IPS-18a (cell line): Measurements from ENCODE around the gene LTB4R.

Experiments
- H3K27ac ChIP-seq: one replicate; pipeline ENCODE4 v1.5.1; 2013; ENCODE audit warnings: low read length
- H3K27me3 ChIP-seq: one replicate; pipeline ENCODE4 v1.6.1; 2013; ENCODE audit warnings: mild to moderate bottlenecking, low read length; ENCODE audit not compliant: control insufficient read depth, insufficient read depth
- H3K36me3 ChIP-seq: one replicate; pipeline ENCODE4 v1.6.1; 2013; ENCODE audit warnings: low read depth, low read length; ENCODE audit not compliant: control insufficient read depth
- H3K4me1 ChIP-seq: one replicate; pipeline ENCODE4 v1.6.1; 2013; ENCODE audit warnings: low read depth, low read length; ENCODE audit not compliant: control insufficient read depth
- H3K4me3 ChIP-seq: one replicate; pipeline ENCODE4 v1.5.1; 2013; ENCODE audit warnings: low read length
- H3K9ac ChIP-seq: one replicate; pipeline ENCODE4 v1.6.1; 2013; ENCODE audit warnings: mild to moderate bottlenecking, low read length, moderate library complexity
- H3K9me3 ChIP-seq: one replicate; pipeline ENCODE4 v1.6.1; 2013; ENCODE audit warnings: low read depth, low read length; ENCODE audit not compliant: control insufficient read depth

The LTB4R gene

GRCh38 chr14:24309538-24310264 lies 1.6 kb upstream of the LTB4R start, which contains the start of gene LTB4R2:
LTB4R2 (plus strand) TSS chr14:24310140; CDS start chr14:24310665, 525 bp downstream.
- H3K9ac ChIP-seq: no peak within 1 kb of the TSS
- H3K27me3 ChIP-seq: no peaks in the 10 kb centered on the region
- no peaks in the 10 kb centered on the region for H3K4me1 ChIP-seq
- no peak within 1 kb of the TSS for H3K27ac ChIP-seq
- no peak within 1 kb of the TSS for H3K4me3 ChIP-seq
- peaks cover 25% of the 10 kb centered on the region for H3K36me3 ChIP-seq
- no peaks in the 10 kb centered on the region for H3K9me3 ChIP-seq

- H3K4me3 ChIP-seq: no peak overlapping the region
- H3K9ac ChIP-seq: no peak overlapping the region
- no peaks in the 10 kb centered on the region for H3K27me3 ChIP-seq
- no peaks in the 10 kb centered on the region for H3K4me1 ChIP-seq
- peaks cover 21% of the 10 kb centered on the region for H3K36me3 ChIP-seq
- no peaks in the 10 kb centered on the region for H3K9me3 ChIP-seq
- no peak overlapping the region for H3K27ac ChIP-seq
Measured at GRCh38 chr14:24310265-24310645, 1.0 kb upstream of the LTB4R start.

GRCh38 chr14:24311837-24312615 lies 724 bp downstream of the LTB4R start:
- no peak overlapping the region for H3K9ac ChIP-seq
- no peak overlapping the region for H3K27ac ChIP-seq

GRCh38 chr14:24312736-24313507 lies 1.6 kb downstream of the LTB4R start:
- peaks cover 3% of the 10 kb centered on the region for H3K36me3 ChIP-seq
- H3K27ac ChIP-seq: no peak overlapping the region
- H3K9ac ChIP-seq: no peak overlapping the region

More at GRCh38 chr14:24311837-24312615, 724 bp downstream of the LTB4R start:
- H3K36me3 ChIP-seq: peaks cover 4% of the 10 kb centered on the region
- peaks cover 3% of the 10 kb centered on the region for H3K27me3 ChIP-seq
- no peak overlapping the region for H3K4me3 ChIP-seq
- H3K9me3 ChIP-seq: no peaks in the 10 kb centered on the region
- no peaks in the 10 kb centered on the region for H3K4me1 ChIP-seq

GRCh38 chr14:24313913-24314312 lies 2.6 kb downstream of the LTB4R start:
- Histone ChIP-seq H3K36me3 (peaks cover 3% of the 10 kb centered on the region), H3K9ac (no peak overlapping the region), H3K4me1 (no peaks in the 10 kb centered on the region), H3K9me3 (no peaks in the 10 kb centered on the region), H3K27ac (no peak overlapping the region), H3K4me3 (no peak overlapping the region), H3K27me3 (peaks cover 20% of the 10 kb centered on the region)

More at GRCh38 chr14:24312736-24313507, 1.6 kb downstream of the LTB4R start:
- H3K27me3 ChIP-seq: peaks cover 12% of the 10 kb centered on the region
- H3K4me3 ChIP-seq: no peak overlapping the region
- no peaks in the 10 kb centered on the region for H3K9me3 ChIP-seq
- no peaks in the 10 kb centered on the region for H3K4me1 ChIP-seq

- no peak overlapping the region for H3K9ac ChIP-seq
- H3K36me3 ChIP-seq: peaks cover 3% of the 10 kb centered on the region
- no peak overlapping the region for H3K4me3 ChIP-seq
- H3K9me3 ChIP-seq: no peaks in the 10 kb centered on the region
- H3K27ac ChIP-seq: no peak overlapping the region
- peaks cover 26% of the 10 kb centered on the region for H3K27me3 ChIP-seq
- H3K4me1 ChIP-seq: no peaks in the 10 kb centered on the region
Measured at GRCh38 chr14:24314377-24315193, 3.3 kb downstream of the LTB4R start.

GRCh38 chr14:24315243-24315806 lies 4.0 kb downstream of the LTB4R start:
- Histone ChIP-seq H3K36me3 (peaks cover 3% of the 10 kb centered on the region), H3K4me1 (no peaks in the 10 kb centered on the region), H3K4me3 (no peak overlapping the region), H3K9me3 (no peaks in the 10 kb centered on the region), H3K27ac (no peak overlapping the region), H3K9ac (no peak overlapping the region), H3K27me3 (peaks cover 34% of the 10 kb centered on the region)

GRCh38 chr14:24315807-24316596 lies 4.7 kb downstream of the LTB4R start:
- Histone ChIP-seq H3K4me3 (no peak overlapping the region), H3K9me3 (no peaks in the 10 kb centered on the region), H3K4me1 (no peaks in the 10 kb centered on the region), H3K27me3 (peaks cover 35% of the 10 kb centered on the region), H3K27ac (no peak overlapping the region), H3K36me3 (peaks cover 3% of the 10 kb centered on the region), H3K9ac (no peak overlapping the region)

GRCh38 chr14:24316597-24316950 lies 5.3 kb downstream of the LTB4R start:
- Histone ChIP-seq H3K4me1 (no peaks in the 10 kb centered on the region), H3K4me3 (no peak overlapping the region), H3K27ac (no peak overlapping the region), H3K9me3 (no peaks in the 10 kb centered on the region), H3K36me3 (peaks cover 3% of the 10 kb centered on the region), H3K27me3 (peaks cover 35% of the 10 kb centered on the region), H3K9ac (no peak overlapping the region)
